ENCODE measurements around the gene AKAP6.

The AKAP6 gene

DNA sequence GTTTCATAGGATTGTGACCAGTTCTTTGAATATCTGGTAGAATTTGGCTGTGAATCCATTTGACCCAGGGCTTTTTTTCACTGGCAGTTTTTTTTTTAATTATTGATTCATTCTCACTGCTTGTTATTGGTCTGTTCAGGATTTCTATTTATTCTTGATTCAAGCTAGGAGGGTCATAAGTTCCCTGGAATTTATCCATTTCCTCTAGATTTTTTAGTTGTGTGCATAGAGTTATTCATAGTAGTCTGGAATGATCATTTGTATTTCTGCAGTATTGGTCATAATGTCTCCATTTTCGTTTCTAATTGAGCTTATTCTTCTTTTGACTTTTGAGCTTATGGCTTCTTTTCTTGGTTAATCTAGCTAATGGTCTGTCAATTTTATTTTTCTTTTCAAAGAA, 291.6 kb downstream of the AKAP6 start:
- TF ChIP-seq, protein P1, sequence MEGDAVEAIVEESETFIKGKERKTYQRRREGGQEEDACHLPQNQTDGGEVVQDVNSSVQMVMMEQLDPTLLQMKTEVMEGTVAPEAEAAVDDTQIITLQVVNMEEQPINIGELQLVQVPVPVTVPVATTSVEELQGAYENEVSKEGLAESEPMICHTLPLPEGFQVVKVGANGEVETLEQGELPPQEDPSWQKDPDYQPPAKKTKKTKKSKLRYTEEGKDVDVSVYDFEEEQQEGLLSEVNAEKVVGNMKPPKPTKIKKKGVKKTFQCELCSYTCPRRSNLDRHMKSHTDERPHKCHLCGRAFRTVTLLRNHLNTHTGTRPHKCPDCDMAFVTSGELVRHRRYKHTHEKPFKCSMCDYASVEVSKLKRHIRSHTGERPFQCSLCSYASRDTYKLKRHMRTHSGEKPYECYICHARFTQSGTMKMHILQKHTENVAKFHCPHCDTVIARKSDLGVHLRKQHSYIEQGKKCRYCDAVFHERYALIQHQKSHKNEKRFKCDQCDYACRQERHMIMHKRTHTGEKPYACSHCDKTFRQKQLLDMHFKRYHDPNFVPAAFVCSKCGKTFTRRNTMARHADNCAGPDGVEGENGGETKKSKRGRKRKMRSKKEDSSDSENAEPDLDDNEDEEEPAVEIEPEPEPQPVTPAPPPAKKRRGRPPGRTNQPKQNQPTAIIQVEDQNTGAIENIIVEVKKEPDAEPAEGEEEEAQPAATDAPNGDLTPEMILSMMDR (IDR thresholded peaks at IDR 0.05; ENCODE audit: low read depth, low read length, missing control alignments) = no peak
- no peak for DNase-seq (ENCODE audit: low read depth)
- no peak overlapping the region for H3K4me3 ChIP-seq (ENCODE audit: low read depth, low read length)

DNA sequence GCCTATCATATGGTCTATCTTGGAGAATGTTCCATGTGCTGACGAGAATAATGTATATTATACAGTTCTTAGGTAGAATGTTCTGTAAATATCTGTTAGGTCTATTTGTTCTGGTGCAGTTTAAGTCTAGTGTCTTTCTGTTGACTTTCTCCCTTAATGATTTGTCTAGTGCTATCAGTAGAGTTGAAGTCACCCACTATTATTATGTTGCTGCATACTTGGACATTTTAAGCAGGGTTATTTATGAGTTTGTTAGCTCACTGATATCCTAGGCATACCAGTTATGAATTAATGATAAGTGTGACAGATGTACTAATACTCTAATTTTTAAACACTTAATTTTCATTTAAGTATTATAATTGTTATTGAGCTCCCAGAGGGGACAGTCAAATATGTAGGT, 292.5 kb downstream of the AKAP6 start:
- TF ChIP-seq, protein P1 (IDR thresholded peaks at IDR 0.05; ENCODE audit: low read depth, low read length, missing control alignments) = no peak
- DNase-seq (ENCODE audit: low read depth) = no peak
- H3K4me3 ChIP-seq (ENCODE audit: low read depth, low read length) = no peak overlapping the region

DNA sequence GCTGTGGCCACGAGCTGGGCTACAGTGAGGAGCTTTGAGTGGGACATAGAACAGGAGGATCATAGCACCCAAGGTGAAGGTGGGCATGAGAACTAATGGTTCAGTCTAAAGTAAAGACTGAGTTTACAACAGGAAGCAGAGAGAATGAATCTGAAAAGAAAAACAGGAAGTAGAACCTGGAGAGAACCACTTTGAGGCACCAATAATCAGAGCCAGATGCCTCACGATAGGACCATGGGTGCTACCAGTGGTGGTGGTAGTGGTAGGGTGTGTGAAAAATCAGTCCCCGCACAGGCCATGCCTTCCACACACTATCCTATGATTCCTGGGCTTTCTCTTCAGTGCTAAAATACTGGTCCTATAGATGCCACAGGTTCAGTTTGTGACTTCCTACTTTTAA, 293.6 kb downstream of the AKAP6 start:
- H3K4me3 ChIP-seq (ENCODE audit: low read depth, low read length) = no peak overlapping the region
- peak; percentile 31 for DNase-seq (ENCODE audit: low read depth)
- TF ChIP-seq, protein P1 (IDR thresholded peaks at IDR 0.05; ENCODE audit: low read depth, low read length, missing control alignments) = no peak

DNA sequence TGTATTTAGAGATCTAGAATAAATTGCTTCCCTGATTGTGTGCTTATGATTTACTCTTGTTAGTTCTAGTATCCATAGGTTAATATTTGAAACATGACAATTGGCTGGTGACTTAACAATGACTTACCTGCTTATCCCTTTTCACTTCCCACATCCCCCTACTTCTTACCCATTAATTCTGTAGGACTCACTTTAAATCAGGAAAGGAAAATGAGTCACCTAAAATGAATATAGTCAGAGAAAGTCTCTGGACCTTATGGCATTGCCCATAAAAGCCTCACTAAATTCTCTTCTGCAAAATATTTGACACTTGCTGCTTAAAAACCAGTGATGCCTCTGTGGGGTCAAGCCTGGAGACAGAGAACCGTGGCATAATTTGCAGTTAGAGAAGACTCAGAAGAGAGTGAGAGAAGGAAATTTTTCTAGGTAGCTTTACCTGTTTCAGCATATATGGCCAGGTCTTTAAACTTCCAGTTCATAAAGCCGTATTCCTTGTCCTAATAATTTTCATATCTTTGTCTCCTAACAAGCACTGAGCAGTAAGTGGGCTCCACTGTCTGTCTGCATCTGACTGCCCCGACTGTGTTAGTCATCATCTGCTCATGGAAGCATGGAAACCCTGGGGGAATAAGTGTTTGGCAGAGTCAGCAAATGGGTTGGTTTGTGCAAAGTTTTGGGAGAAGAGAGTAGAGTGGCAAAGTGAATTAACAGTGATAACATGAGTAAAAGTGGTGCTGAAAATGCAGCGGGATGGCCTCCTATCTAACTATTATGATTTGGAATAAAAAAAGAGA, 294.4 kb downstream of the AKAP6 start:
- no peak for DNase-seq (ENCODE audit: low read depth)
- TF ChIP-seq, protein P1 (IDR thresholded peaks at IDR 0.05; ENCODE audit: low read depth, low read length, missing control alignments) = no peak
- H3K4me3 ChIP-seq (ENCODE audit: low read depth, low read length) = no peak overlapping the region

DNA sequence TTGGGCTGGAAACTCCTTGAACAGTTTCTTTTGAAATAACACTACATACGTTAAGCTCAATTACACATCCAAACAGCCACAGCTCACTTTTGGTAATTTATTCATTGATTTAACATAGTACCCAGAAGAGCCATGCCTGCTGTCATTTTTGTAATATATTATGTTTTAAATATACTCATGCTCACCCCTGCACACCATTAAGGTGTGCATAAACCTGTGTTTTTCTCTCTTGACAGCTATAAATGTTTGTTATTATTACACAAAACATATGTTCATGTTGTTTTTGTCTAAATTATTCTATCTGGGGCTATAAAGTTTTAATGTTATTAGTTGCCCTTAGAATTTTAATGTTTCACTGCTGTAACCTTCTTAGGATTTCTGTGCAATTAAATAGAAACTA, 296.1 kb downstream of the AKAP6 start:
- DNase-seq (ENCODE audit: low read depth) = no peak
- no peak overlapping the region for H3K4me3 ChIP-seq (ENCODE audit: low read depth, low read length)
- TF ChIP-seq, protein P1 (IDR thresholded peaks at IDR 0.05; ENCODE audit: low read depth, low read length, missing control alignments) = no peak

DNA sequence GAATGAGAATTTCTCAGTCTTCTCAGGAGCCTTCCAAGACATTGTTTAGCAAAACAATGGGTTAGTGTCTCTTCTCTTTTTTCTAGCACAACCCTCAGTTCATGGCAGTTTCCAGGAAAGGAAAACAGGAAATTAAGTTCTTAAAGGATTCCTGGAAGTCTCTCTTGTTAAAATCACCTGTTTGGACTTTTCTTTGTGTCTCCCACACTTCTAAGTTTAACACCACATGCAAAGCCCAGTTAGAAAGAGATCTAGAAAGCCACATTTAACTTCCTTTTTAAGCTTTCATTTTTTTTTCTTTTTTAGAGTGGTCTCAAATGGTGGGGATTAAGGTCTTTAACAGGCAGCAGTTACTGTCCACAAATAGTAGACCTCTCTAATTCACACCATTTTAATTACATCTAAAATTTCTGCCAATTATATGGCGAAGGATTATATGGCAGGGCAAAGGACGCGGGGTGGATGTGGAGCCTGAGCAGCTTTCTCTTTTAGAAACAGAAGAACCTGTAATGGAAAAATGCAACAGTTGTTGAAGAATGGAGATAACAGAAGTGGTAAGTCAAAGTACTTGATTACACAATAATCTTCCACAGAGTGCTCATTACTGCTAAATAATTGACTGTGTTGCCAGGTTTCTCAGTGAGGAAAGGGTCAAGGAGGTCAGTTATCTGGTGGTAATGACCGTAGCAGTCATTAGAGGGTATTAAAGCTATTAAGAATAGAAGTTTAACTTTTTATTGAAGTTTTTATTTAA, 298.6 kb downstream of the AKAP6 start:
- TF ChIP-seq, protein P1 (IDR thresholded peaks at IDR 0.05; ENCODE audit: low read depth, low read length, missing control alignments) = no peak
- DNase-seq (ENCODE audit: low read depth) = no peak
- no peak overlapping the region for H3K4me3 ChIP-seq (ENCODE audit: low read depth, low read length)

Measured in GM12864 (cell line).